GM19025 (cell line): ENCODE results near the gene NCMAP.

ENCODE experiments used
- ATAC-seq: cut with Tn5 transposase; IDR thresholded peaks from one replicate; pipeline ENCODE4 v1.9.1; 2021; ENCODE audit warnings: mild to moderate bottlenecking, low read depth, moderate library complexity; ENCODE audit not compliant: unreplicated experiment

The NCMAP gene

GRCh38 chr1:24609949-24610517, 54.1 kb downstream of the NCMAP start:
- no peak for ATAC-seq

- ATAC-seq = no peak
Observed at GRCh38 chr1:24619376-24619775, 63.5 kb downstream of the NCMAP start.

DNA sequence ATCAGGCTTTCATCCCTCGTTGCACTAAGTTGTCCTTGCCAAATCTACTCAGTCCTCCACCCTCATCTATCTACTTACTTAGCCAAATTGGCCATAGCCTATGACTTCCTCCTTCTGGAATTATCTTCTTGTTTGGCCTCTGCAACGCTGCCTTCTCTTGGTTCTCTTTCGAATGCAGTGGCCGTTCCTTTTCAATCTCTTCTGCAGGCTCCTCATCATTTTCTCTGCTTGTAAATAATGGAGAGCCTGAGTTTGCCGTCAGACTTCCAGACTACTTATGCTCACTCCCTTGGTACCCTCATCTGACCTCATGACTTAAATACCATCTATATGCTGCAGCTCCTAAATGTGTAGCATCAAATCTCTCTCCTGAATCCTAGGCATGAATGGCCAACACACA, 64.8 kb downstream of the NCMAP start:
- ATAC-seq = no peak

- ATAC-seq = no peak
Observed at GRCh38 chr1:24621121-24621520, 65.2 kb downstream of the NCMAP start.

GRCh38 chr1:24622218-24622617, 66.3 kb downstream of the NCMAP start:
- no peak for ATAC-seq

- ATAC-seq = no peak
Observed at GRCh38 chr1:24632832-24633175, 76.9 kb downstream of the NCMAP start.

GRCh38 chr1:24635195-24635843, 79.4 kb downstream of the NCMAP start:
- ATAC-seq = no peak

DNA sequence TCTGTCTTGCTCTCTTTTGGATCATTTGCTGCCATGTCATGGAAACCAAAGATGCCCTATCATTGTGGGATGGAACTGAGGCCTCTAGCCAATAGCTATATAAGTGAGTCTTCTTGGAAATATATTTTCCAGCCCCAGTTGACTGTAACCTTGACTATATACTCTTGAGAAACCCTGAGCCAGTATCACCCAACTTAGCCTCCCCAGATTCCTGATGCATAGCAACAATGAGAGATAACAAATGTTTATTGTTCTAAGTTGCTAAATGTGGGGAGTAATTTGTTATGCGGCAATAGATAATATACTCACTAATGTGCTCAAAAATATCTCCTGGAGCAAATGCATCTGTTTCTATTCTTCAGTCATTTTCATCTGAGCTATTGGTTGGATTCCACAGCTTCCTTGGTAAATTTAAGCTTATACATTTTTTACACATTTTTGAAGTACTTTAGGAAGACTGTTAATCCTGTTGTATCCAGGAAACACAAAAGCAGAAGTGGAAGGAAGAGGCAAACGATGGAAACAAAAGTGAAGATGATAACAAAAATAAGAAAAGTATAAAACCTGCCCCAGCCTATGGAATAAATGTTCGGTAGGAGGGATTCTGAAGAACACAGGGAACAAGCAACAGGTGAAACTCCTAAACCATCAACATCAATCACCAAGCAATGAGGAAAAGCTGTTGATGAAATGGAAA, 80.9 kb downstream of the NCMAP start:
- no peak for ATAC-seq

DNA sequence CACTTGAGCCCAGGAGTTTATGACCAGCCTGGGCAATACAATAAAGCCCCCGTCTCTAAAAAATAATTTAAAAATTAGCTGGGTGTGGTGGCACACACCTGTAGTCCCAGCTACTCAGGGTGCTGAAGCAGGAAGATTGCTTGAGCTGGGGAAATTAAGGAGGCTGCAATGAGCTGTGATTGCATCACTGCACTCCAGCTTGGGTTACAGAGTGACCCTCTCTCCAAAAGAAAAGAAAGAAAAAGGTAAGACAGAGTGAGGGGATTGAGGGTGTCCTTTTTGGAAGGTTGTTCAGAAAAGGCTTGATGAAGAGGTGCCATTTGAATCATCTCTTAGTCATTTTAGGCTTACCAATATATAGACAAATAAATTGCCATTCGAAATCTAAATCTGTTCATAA, 83.2 kb downstream of the NCMAP start:
- ATAC-seq = no peak

- ATAC-seq = no peak
Observed at GRCh38 chr1:24639881-24640280, 84.0 kb downstream of the NCMAP start.

- no peak for ATAC-seq
Observed at GRCh38 chr1:24640288-24640687, 84.4 kb downstream of the NCMAP start.

DNA sequence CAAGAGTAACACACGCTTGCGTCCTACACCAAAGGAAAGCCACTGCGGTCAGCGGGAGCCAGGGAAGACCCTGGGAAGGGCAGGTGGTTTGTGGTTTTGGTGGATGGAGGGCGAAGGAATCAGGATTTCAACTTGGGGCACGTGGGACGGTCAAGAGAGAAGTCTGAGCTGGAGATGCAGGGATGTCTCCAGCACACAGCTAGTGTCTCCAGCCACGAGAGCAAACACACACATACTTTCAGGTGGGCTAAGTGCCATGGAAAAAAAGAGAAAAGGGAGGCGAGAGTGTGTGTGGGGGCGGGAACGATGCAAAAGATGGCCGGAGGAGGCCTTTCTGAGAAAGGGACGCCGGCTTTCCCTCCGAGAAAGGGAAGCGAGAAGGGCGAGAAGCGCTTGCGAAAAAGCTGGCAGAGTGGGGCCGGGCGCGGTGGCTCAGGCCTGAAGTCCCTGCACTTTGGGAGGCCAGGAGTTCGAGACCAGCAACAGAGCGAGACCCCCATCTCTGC, 85.8 kb downstream of the NCMAP start:
- no peak for ATAC-seq

GRCh38 chr1:24642481-24643362, 86.8 kb downstream of the NCMAP start, which contains the start of gene SRRM1:
Gene SRRM1 (plus strand): TSS chr1:24643302. CDS start chr1:24643327, 25 bp downstream.
- ATAC-seq = peak; percentile 88

- ATAC-seq = peak; percentile 5
Observed at GRCh38 chr1:24643363-24644099, 87.6 kb downstream of the NCMAP start.

GRCh38 chr1:24644100-24644384, 88.2 kb downstream of the NCMAP start:
- ATAC-seq = no peak

DNA sequence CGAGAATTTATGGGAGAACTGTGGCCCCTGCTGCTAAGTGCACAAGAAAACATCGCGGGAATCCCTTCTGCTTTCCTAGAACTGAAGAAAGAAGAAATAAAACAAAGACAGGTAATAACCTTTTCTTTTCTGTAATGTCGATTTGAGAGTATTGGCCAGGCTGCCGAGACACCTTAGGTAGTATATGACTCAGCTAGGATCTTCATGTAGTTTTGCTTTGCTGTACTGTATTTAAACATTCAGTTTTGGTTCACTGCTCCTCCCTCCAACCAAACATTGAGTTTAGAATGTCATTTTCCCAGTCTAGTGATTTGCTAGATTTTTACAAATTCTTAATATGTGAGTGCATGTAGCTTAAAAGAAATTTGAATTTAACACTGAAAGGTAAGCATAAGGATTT, 93.0 kb downstream of the NCMAP start:
- ATAC-seq = no peak

DNA sequence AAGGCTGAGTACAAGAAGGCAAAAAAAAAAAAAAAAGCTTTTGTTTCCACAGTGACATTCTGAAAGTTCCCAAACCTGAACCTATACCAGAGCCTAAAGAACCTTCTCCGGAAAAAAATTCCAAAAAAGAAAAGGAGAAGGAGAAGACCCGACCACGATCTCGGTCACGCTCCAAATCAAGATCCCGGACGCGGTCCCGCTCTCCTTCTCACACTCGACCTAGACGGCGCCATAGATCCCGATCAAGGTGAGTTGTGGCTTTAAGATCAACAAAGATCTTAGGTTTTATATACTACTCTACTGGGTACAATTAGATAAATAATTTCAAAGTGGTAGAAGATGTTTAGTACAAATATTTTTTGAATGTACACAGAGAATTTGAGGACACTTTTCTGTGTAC, 96.5 kb downstream of the NCMAP start:
- no peak for ATAC-seq

DNA sequence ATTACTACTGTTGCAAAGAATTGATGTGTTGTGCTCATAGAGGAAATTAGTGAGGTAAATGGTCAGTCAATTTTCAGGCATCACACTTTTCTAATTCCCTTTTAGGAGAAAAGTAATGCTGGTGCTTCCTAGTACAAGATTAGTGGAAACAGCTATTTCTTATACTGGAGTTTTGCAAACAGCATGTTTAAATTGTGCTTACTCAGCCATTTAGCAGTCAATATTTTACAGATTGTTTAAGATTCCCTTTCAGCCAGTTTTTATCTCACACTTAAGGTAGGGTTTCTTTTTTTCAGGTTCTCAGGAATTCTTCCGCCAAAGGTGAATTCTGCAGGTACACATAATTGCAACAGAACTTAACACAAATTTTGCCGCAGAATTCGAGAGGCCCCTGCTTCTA, 98.1 kb downstream of the NCMAP start:
- ATAC-seq = no peak

DNA sequence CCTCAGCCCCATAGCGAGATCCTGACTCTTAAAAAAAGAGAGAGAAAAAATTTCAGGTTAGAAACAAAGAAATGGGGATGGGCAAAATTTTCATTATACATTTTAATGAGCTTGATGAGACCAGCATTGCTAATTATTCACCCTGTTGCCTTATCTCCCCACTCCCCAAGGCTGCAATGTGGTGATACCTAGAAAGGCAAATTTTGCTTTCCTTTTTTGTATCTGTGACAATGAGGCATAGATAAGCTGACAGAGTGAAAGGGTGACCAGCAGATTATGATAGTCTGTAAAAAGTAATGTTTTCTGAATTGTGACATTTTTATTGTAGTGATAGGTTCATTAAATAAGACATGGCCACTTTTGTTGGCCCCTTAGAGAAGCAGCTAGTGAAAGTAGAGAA, 100.2 kb downstream of the NCMAP start:
- ATAC-seq = no peak

- no peak for ATAC-seq
Observed at GRCh38 chr1:24657781-24658180, 101.9 kb downstream of the NCMAP start.
